Left renal cortex interstitium (tissue), 4 donors: ENCODE measurements around the gene PRKCB. TPM values are rescaled to one million over a fixed set of nuclear protein-coding genes. Genes with fewer than 3 reads are reported as not detected.

ENCODE experiments used
- DNase-seq, 4 donors: peaks; one replicate each; pipeline ENCODE4 v3.0.0-alpha.2; 2013; ENCODE audit warnings: low read depth in 4 of 4, low spot score in 2 of 4, missing footprints in 1 of 4
- polyA plus RNA-seq, 4 donors: library from polyadenylated mRNA; unstranded; fragments of 120-200 nt; gene quantifications; one replicate each; pipeline ENCODE4 v1.2.1, GENCODE V29; 2013; ENCODE audit not compliant: insufficient read length in 4 of 4

Gene PRKCB
- polyA plus RNA-seq: 1 to 10 TPM; 3.8 to 5.1 (median 4.7) TPM

DNA sequence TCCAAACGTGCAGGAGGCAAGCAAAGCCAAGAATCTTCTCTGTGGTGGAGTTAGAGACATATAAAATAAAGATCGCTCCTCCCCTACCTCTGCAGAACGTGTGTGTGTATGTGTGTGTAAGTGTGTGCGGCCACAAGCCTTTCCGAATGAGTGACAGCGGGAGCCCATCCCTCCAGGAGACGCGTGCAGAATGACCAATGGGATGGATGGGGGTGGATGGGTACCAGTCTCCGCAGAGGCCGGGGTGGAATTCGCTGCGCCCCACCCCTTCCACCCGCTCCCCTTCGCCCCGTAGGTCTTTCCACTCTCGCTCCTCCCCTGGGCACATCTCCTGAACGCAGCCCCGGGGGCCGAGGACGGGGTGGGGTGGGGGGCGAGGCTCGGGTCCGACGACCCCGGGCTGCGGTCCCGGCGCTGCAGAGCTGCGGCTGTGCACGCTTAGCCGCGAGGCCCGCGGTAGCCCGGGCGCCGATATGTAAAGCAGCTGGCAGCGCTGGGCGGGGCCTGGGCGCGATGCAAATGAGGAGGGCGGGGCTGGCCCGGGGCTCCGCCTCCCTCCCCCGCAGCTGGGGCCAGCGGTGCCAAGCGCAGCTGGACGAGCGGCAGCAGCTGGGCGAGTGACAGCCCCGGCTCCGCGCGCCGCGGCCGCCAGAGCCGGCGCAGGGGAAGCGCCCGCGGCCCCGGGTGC lies at the start of gene PRKCB:
TSS of gene PRKCB (plus strand) at position 594 of the 688 bp plus-strand sequence.
- DNase-seq: peak in 3 of 4 donors; percentile 51 to 71 (median 69)

- DNase-seq: no peak
Observed at GRCh38 chr16:23786964-23787561, 48.7 kb upstream of the PRKCB start.

- DNase-seq: no peak
Observed at GRCh38 chr16:23788685-23789084, 47.1 kb upstream of the PRKCB start.

DNA sequence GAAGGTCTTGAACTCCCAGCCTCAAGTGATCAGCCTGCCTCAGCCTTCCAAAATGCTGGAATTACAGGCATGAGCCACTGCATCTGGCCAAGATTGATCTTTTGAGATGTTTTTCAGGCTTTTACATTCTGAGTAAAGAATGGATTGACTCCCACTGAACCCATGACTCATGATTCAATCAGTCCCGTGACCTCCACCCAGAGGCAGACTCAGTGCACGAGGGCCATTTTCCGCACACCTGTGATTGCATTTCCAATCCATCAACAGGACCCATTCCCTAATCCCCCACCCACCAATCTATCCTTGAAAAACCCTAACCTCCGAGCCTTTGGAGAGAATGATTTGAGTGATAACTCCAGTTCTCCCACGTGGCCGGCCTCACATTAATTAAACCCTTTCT lies 40.4 kb upstream of the PRKCB start:
- no peak for DNase-seq

DNA sequence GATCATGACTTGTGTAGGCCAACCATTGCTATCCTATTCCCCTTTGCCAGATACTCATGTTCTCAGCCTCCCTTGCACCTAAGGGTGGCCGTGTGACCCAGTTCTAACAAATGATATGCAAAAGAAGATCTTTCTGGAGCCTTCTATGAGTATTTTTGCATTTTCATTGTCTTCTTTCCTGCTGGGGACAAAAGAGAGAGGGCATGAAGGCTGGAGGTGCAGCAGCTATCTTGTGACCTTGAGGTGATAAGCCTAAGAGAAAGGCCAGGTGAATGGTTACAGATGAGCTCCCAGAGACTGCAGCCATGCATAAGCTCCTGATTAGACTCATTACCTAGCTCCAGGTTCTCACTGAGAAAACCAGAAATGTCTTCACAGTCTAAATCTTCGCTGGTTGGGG lies 38.8 kb upstream of the PRKCB start:
- no peak for DNase-seq

- no peak for DNase-seq
Observed at GRCh38 chr16:23801378-23801777, 34.4 kb upstream of the PRKCB start.

- no peak for DNase-seq
Observed at GRCh38 chr16:23802776-23803175, 33.0 kb upstream of the PRKCB start.

DNA sequence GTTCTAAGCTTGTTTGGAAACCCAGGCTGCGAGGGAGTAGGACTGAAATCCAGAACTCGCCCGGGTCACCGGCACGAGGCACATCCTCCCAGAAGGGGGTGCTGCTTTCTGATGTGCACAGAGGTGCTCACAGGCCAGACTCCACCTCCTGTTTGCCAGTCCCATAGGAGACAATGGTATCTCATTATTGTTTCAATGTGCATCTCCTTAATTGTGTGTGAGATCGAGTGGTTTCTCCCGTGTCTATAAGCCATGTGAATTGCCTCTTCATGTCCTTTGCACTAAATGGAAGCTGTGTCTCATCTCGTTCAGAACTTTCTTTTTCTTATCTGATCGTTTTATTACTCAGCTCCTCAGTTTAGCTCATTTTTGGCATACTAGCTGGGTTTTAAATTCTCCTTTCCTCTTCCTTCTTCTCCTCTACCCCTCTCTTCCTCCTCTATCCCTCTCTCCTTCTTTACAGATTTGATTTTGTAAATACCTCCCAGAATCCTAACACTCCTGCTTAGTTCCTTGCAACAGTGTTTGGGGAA lies 32.1 kb upstream of the PRKCB start:
- no peak for DNase-seq

DNA sequence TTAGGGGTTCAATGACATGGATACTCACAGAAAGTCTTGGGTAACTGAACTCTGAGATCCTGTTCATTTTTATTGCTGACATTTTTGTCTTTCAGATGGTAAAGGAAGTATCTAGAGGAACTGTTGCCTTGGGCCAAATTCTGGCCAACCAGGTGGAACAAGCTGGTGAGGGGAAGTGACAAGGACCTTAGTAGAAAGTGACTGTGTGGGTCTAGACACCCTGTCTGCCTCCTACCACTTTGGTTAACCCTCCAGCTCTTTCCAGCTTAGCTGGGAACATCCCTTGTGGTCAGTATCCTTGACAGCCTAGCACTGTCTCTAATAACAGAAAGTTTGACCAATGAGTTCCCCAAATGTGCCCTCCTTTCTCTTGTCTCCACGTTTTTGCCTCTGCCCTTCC lies 28.8 kb upstream of the PRKCB start:
- DNase-seq: no peak

DNA sequence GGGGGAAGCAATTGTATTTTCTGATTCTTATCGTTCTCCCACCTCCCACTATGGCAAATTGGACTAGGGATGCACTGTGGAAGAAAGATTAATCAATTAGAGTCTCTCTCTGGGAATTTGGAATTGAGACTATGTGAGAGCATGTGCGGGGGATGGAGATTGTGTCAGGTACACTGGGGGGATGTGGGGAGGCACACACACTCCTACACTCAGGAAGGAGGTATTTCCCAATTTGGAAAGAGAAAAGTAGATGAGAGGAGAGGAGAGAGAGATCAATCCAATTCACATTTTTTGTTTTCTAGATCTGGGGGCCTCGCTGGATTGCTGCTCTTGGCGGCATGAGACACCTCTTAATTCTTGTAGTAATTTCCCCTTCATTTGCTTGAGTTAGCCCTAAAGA lies 14.3 kb upstream of the PRKCB start:
- DNase-seq: no peak

GRCh38 chr16:23821875-23822688 lies 13.7 kb upstream of the PRKCB start:
- no peak for DNase-seq

GRCh38 chr16:23823475-23824384 lies 12.1 kb upstream of the PRKCB start:
- no peak for DNase-seq

GRCh38 chr16:23824909-23825308 lies 10.9 kb upstream of the PRKCB start:
- no peak for DNase-seq

- DNase-seq: no peak
Observed at GRCh38 chr16:23826528-23827045, 9.2 kb upstream of the PRKCB start.

DNA sequence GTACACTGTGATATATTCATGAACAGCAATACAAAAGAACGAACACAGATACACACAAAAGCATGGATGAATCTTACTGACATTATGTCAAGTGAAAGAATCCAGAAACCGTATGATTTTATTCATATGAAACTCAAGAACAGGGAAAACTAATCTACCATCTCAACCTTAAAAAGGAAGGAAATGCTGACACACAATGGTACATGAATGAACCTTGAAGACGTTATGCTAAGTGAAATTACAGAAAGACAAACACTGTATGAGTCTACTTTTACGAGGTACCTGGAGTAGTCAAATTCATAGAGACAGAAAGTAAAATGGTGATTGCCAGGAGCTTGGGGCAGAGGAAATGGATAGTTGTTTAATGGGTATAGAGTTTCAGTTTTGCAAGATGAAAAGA lies 8.7 kb upstream of the PRKCB start:
- no peak for DNase-seq

- DNase-seq: no peak
Observed at GRCh38 chr16:23829454-23829853, 6.3 kb upstream of the PRKCB start.

DNA sequence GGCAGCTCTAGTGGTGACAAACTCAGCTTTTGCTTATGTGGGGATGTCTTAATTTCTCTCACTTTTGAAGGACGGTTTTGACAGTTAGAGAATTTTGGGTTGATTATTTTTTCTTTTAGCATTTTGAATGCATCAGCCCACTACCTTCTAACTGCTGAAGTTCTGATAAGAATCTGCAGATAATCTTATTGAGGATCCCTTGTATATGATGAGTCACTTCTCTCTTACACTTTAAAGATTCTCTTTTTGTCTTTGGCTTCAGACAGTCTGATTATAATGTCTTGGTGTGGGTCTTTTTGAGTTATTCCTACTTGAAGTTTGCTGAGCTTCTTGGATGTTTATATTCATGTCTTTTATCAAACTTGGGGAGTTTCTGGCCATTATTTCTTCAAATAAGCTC lies 5.5 kb upstream of the PRKCB start:
- DNase-seq: no peak

DNA sequence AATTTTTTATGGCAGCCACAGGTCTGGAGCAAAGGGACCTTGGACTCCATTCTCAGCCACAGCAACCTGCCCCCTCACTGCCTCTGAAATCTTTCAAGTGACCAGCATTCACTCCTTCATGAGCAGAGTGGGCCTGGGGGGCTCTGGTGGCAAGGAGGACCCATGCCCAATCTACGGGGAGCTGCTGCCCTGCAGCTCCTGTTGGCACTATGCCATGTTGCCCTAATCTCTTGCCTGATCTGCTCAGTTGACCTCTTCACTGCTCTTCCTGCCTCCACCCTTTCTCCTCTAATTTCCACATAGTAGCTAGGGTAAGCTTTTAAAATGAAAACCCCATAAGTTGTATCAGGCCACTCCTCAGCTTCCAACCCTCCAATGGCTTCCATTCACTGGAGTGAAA lies 2.9 kb upstream of the PRKCB start:
- no peak for DNase-seq

GRCh38 chr16:23833504-23833903 lies 2.3 kb upstream of the PRKCB start:
- DNase-seq: no peak
